Stomach (tissue), 4 donors: ENCODE data around the gene KCNT2.

Source experiments
- CTCF ChIP-seq, 7 experiments: fragments of 450-650 bp in 4 of 7; fragments of 200-600 bp in 3 of 7; sonication (generic) in 3 of 7; IDR thresholded peaks; one replicate each; pipeline ENCODE4 v1.5.1; 2016 to 2019; ENCODE audit warnings: antibody characterized with exemption in 7 of 7, control low read depth in 2 of 7, mild to moderate bottlenecking in 1 of 7
- EP300 ChIP-seq: sonication (generic); formaldehyde crosslinking; IDR thresholded peaks from one replicate; pipeline ENCODE4 v1.6.1; 2017; ENCODE audit warnings: antibody characterized with exemption
- POLR2A ChIP-seq, 4 donors: fragments of 450-650 bp; IDR thresholded peaks; one replicate each; pipeline ENCODE4 v1.6.1; 2016; ENCODE audit warnings: antibody characterized with exemption in 4 of 4, control low read depth in 2 of 4, mild to moderate bottlenecking in 1 of 4, moderate library complexity in 1 of 4
- POLR2AphosphoS5 ChIP-seq, 3 donors: sonication (generic); formaldehyde crosslinking; IDR thresholded peaks; one replicate each; pipeline ENCODE4 v1.6.1; 2016; ENCODE audit warnings: antibody characterized with exemption in 3 of 3

- no peak for TF ChIP-seq CTCF (IDR thresholded peaks at IDR 0.05)
- TF ChIP-seq POLR2A (IDR thresholded peaks at IDR 0.05) = no peak
- TF ChIP-seq POLR2AphosphoS5 (IDR thresholded peaks at IDR 0.05) = no peak
- no peak for TF ChIP-seq EP300
Measured at GRCh38 chr1:196209983-196210382, 398.3 kb downstream of the KCNT2 start.
